ENCODE data around the gene EBF3.

The EBF3 gene

DNA sequence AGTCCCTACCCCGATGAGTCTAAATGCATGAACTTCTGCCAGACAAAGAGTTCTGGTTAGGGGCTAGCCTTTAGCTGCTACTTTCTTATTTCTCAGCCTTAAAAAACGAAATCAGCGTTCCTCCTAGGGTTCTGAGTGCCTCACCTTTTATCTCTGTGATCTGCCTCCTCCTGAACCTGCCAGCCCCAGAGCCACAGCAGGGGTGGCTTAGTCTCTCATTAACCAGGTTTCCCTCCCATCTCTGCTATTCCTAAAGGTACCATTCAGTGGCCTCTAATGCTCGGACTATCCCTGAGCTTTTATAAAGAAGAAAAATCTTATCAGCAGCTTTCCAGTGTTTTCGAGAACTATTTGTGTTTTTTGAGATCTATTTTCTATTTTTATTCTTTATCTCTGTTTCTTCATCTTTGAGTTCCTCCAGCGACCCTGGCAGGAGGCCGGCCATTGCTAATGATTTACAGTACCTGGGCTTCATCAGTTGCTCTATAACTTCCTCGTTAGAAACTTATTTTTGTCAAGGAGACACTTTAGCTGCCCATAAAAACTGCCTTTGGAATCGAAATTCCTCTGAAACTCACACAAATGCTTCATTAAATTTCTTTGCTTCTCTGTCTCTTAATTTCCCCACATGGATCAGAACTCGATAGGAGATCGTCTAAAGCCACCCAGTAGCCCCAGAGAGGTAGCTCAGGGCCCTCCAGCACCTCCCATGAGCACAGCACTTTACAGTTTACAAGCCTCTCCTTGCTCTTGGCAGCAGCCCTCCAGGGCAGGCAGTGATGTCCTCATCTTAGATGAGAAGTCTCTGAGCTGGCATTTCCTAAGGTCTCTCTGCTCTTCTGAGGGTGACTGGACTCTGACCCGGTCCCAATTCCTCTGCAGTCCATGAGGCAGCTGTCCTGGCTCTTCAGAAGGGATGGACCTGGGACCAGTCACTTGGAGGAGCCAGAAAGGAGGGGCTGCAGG, 149.1 kb downstream of the EBF3 start:
- ChIA-PET CTCF (no interaction called here), POLR2A (no interaction called here)
- no peak for TF ChIP-seq CTCF (IDR thresholded peaks at IDR 0.05; ENCODE audit: control extremely low read depth, extremely low read depth, low read depth, missing control alignments)
- no peak for DNase-seq (ENCODE audit: extremely low spot score)

DNA sequence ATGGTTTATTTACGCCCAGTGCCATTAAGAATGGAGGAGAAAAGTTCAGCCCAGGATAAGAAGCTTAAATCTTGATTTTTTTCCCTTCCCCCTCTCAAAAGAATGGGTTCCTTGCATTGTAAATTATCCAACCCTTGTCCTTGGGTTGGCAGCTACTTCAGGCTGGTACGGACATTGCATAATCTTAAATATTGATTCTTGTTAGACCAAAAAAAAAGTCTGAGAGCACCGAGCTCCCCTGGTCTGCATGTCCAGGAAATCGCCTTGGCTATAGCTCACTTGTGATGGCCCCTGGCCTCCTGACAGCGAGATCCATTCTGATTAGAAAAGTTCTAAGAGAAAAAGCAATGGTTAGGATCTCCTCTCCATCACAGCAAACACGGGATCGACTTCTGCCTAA, 151.7 kb downstream of the EBF3 start:
- CTCF ChIA-PET, result no interaction called here
- DNase-seq (ENCODE audit: extremely low spot score), result no peak
- POLR2A ChIA-PET, result no interaction called here
- TF ChIP-seq CTCF (IDR thresholded peaks at IDR 0.05; ENCODE audit: control extremely low read depth, extremely low read depth, low read depth, missing control alignments), result no peak

- DNase-seq (ENCODE audit: extremely low spot score), result no peak
- TF ChIP-seq CTCF (IDR thresholded peaks at IDR 0.05; ENCODE audit: control extremely low read depth, extremely low read depth, low read depth, missing control alignments), result no peak
- ChIA-PET POLR2A (no interaction called here), CTCF (no interaction called here)
Observed at GRCh38 chr10:129811208-129811607, 152.9 kb downstream of the EBF3 start.

DNA sequence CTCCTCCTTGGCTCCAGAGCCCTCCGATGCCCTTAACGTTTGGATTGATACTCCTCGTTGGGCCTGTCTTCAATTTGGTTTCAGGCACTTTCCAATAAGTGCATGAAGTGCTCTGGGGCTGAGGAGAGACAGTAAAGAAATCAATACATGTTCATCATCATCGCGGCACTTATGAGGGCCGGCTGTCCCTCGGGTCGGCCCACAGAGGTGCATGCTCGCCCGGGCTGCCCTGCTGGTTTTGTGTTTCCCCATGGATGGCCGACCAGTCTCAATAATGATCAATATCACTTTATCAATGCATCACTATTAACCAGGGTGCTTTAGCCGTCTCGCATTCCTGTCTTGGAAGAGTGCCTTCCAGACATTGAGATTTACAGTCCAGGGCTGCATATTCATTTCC, 154.2 kb downstream of the EBF3 start:
- CTCF ChIA-PET, result no interaction called here

GRCh38 chr10:129809431-129809830, 154.6 kb downstream of the EBF3 start:
- no peak for TF ChIP-seq CTCF (IDR thresholded peaks at IDR 0.05; ENCODE audit: control extremely low read depth, extremely low read depth, low read depth, missing control alignments)
- ChIA-PET CTCF (no interaction called here), POLR2A (no interaction called here)
- no peak for DNase-seq (ENCODE audit: extremely low spot score)

More for the DNA sequence above, 154.2 kb downstream of the EBF3 start:
- TF ChIP-seq CTCF (IDR thresholded peaks at IDR 0.05; ENCODE audit: control extremely low read depth, extremely low read depth, low read depth, missing control alignments), result no peak
- DNase-seq (ENCODE audit: extremely low spot score), result no peak
- POLR2A ChIA-PET, result no interaction called here

GRCh38 chr10:129808092-129808983, 155.7 kb downstream of the EBF3 start:
- POLR2A ChIA-PET, result no interaction called here
- no peak for TF ChIP-seq CTCF (IDR thresholded peaks at IDR 0.05; ENCODE audit: control extremely low read depth, extremely low read depth, low read depth, missing control alignments)

More at GRCh38 chr10:129808092-129808983, 155.7 kb downstream of the EBF3 start:
- CTCF ChIA-PET, result no interaction called here
- no peak for DNase-seq (ENCODE audit: extremely low spot score)
